GM19099 (cell line): ENCODE results near the gene RNF213.

ENCODE experiments used
- POLR2A ChIP-seq: IDR thresholded peaks from 3 replicates; pipeline ENCODE4 v1.6.1; 2011; ENCODE audit warnings: low read depth; ENCODE audit not compliant: insufficient read length; ENCODE audit errors: extremely low read depth

RNF213 gene

DNA sequence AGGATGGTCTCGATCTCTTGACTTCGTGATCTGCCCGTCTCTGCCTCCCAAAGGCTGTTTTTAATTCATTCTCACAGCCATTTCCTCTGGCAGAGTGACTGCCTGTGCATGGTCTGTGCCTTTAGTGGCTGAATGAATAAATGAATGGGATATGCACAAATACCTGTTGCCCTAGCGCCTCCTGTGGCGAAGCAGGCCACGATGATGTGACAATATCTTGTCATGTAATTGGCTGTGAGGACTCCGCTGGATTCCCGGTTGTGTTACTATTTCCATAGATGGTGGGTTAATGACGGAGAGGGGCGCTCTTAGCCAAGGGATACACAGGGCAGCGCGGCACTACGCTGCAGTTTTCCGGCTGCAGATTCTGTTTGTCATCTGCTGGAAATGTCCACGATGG is 127.5 kb downstream of the RNF213 start:
- no peak for TF ChIP-seq POLR2A

DNA sequence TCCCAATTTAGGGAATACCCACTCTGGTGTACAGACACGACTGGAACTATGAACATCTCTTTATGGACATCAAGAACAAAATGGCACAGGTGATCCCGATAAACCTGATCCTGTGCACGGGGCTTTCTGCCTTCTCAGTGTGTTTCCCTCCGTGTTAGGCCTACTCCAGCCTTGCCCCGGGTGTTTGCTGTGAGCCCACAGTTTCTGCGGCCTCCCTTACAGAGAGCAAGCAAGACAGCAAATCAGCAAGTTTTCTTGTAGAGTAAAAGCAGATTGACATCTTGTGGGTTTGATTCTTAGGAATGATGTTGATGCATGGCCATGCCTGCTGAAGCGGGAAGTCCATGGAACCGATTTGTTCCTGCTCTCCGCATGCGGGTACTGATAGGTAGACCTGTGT is 127.9 kb downstream of the RNF213 start:
- TF ChIP-seq POLR2A, result no peak

DNA sequence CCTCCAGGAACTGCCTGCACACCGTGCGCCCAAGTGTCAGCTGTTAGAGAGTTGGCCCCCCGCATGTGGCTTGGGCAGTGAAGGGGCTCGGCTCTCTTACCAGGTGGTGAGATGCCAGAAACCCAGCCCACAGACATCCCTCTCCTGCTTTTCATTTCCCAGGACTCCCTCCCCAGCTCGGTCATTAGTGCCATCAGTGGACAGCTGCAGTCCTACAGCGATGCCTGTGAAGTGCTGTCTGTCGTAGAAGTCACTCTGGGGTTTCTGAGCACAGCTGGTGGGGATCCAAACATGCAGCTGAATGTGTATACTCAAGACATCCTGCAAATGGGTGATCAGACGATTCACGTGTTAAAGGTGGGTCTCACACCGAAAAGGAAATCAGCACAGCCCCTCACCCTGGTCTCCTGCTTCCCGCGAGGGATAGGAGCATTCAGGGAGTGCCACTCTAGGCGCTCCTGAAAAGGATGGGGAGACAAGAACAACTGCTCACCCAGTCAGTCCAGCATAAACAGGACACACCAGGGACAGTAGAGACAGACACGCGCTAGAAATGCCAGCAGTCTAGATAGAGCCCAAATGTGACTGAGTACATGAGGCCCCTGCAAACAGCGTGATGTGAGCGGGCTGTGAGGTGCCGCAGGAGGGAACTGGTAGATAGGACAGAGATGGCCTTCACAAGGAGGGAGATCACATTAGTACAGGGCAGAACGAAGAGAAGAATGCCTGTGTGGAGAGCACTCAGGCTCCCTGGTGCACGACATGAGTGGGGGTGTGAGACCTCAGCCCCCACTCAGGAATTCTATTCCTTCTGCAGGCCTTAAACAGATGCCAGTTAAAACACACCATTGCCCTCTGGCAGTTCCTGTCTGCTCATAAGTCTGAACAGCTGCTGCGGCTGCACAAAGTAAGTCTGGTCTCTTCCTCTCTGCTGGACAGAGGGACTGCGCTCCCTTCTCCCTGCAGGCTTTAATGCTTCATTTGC is 128.7 kb downstream of the RNF213 start:
- no peak for TF ChIP-seq POLR2A

DNA sequence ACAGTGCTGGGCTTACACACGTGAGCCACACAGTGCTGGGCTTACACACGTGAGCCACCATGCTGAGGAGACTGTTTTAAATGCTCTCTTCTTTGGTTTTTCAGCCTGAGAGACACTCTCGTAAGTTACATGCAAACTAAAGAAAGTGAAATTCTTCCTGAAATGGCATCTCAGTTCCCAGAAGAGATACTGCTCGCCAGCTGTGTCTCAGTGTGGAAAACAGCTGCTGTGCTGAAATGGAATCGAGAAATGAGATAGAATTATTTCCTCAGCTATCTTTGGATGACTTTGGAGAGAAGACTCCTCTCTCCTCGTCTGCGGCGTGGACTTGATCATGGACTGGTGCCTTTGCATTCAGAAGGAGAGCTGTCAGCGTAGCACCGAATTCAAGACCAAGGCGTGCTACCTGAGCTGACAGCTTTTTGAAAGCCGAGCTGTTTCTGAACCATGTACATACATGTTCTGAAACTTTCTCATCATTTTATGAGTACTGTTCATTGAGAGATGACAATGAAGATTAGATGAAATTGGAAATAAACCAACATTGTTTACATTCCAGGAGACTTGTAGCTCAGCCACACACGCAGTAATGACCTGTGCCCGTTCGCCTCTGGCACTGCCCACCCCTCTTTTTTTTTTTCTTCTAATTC is 132.7 kb downstream of the RNF213 start:
- TF ChIP-seq POLR2A, result no peak

DNA sequence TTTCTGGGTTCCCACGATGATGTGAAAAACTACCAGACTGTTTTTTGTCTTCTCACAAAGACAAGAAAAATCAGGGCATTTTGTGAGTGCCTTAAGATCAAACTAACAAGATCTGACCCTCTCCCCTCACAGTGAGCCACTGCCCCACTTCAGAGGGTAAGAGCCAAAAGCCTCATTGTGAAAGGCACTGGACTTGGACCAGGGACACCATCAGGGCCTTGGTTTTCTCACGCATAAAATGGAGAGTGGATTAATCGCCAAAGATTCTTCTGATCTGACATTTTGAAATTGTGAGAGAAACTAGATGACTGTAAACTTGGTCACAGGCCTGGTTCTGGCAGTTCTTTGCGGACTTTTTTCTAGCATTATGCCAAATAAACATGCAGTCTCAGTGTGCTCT is 133.3 kb downstream of the RNF213 start:
- no peak for TF ChIP-seq POLR2A

DNA sequence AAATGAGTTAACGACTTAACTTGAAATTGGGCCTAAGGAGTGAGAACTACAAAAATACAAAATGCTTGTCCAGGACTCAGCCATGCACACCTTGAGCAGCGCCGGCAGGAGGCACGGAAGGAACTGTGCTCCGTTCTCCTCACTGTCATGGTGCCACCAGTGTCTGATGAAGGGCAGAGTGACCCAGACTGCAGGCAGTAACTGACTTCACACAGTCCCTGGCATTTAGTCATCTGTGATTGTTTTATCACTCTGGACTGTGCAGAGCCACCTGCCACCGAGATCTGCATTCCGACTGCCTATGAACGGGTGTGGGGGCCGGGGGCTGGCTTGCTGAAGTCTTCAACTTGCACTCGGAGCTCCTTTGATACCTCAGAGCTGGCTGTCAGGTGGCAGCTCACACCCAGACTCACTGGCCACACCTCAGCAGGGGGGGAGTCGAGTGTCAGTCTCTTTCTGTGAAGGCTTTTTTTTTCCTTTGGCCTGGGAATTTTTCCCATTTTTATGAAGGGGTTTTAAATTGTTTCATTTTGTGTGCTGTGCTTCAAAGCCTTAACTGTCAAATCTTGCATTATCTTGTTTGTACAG is 134.1 kb downstream of the RNF213 start:
- no peak for TF ChIP-seq POLR2A

DNA sequence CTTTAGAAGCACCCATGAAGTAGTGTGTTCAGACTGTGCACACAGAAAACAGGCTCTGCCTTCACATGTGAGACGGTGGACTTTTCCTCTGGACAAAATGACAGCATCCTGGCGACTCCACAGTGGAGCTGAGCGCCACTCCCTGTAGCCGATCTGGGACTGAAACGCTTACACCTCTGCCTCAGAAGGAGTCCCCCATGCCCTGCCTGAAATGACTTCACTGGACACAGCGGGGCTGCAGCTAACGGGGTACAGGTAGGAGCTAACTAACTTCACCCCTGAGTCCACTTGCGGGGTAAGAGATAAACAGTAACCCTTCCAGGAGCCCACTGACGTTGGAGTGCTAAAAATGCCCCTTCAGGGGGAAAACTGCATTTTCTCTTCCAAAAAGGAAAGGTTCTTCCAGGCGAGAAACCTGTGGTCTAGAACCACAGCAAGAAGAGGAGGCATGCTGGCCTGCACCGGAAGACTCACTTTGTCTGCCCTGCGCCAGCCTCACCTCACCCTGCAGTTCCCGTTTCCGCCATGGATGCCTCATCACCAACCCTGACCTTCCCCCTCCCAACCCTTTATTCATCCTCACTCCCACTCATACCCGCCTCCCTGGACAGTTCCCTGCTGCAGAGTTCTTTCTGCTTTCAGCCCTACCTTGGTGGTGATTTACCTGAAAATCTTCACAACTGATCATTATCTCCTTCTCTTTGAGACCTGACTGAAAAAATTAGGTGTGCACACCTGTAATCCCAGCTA is 134.9 kb downstream of the RNF213 start:
- no peak for TF ChIP-seq POLR2A

DNA sequence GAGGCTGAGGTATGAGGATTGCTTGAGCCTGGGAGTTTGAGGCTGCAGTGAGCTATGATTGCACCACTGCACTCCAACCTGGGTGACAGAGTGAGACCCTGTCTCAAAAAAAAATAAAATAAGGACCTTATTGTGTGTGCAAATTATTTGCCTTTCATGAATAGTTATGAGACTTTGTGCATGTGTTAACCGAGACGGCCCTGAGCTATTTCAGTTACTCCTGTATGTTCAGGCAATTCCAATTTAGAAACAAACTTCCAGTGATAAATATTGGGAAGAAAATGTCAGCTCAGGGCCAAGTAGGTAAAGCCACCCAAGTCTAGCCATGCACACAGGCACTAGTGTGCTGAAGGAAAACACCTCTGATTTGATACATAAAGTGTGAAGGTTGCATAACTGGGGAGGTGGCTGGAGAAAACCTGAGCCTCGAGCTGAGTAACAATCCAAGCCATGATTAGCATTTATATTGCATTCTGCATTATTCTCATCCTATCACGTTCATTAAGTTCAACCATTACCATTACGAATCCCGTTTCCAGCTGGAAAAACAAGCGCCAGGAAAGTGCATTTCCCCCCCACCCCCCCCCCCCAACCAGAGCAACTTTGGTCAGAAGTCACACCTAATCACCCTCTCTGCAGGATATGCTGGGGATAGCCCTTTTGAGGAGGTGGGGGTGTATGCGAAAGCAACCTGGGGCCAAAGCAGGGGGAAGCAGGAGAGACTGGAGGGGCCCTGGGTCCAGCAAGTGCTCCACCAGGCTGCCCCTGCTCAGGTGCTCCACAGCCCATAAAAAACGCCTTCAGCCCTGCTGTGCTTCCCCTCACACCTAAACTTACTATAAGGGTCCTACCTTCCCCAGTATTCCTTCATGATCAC is 135.7 kb downstream of the RNF213 start:
- no peak for TF ChIP-seq POLR2A

DNA sequence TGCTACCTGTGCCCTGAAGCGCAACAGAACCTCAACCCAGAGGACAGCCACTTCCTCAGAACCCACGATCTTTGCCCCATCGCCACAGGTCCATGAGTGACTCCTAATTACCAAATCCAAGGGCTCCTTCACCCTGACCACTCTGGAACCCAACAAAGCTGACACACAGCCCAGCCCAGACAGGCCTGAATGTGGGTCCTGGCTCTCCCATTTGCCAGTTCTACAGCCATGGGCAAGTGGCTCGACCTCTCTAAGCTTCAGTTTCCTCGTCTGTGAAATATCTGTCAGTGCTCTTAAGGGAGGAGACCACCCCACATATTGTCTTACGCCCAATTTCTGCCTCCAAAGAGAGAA is 136.4 kb downstream of the RNF213 start:
- TF ChIP-seq POLR2A, result no peak

DNA sequence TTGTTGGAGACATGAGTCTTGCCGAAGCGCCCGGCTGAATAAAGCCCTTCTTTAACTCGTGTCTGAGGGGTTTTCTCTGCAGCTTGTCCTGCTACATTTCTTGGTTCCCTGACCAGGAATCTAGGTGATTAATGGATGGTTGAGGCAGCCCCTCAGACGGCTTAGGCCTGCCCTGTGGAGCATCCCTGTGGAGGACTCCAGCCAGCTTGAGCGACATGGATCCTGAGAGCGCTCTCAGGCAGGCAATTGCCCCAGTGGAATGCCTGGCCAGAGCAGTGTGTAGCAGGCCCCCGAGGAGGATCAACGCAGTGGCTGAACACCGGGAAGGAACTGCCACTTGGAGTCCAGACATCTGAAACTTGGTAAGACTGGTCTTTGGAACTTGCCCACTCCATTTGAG is 137.0 kb downstream of the RNF213 start:
- TF ChIP-seq POLR2A, result no peak

DNA sequence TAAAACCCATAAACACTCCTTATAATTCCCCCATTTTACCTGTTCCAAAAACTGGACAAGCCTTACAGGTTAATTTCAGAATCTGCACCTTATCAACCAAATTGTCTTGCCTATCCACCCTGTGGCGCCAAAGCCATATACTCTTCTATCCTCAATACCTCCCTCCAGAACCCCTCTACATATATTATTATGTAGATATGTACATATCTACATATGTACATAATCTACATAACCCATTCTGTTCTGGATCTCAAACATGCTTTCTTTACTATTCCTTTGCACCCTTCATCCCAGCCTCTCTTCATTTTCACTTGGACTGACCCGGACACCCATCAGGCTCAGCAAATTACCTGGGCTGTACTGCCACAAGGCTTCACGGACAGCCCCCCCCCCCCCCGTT is 142.3 kb downstream of the RNF213 start:
- TF ChIP-seq POLR2A, result no peak

DNA sequence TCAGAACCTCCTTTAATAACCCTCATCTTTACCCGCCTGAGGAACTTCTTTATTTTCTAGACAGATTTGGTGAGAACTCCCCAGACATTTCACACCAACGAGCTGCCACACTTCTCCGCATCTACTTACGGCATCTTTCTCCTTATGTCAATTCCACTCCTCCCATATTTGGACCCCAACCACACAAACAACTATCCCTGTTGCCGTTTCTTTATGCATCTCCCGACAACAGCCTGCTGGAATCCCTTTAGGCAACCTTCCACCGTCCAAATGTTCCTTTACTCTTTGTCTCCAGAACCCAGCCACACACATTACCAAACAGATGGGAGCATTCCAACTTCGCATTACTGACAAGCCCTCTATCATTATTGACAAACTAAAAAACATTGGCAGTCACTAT is 145.5 kb downstream of the RNF213 start:
- TF ChIP-seq POLR2A, result no peak

DNA sequence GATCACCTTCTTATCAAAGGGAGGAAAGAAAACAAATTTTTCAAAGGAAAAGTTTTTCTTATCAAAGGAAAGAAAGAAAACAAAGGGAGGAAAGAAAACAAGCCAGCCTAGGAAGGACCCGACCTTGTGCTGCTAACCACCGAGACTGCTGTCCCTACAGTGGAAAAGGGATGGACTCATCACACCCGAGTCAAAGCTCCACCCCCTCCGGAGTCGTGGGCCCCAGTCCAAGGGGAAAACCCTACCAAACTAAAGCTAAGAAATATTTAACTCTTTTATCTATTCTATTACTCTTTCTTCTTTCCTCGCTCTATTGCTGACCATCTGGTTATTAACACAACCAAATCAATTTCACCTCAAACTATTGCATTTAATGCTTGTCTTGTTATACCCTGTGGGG is 148.2 kb downstream of the RNF213 start:
- no peak for TF ChIP-seq POLR2A

DNA sequence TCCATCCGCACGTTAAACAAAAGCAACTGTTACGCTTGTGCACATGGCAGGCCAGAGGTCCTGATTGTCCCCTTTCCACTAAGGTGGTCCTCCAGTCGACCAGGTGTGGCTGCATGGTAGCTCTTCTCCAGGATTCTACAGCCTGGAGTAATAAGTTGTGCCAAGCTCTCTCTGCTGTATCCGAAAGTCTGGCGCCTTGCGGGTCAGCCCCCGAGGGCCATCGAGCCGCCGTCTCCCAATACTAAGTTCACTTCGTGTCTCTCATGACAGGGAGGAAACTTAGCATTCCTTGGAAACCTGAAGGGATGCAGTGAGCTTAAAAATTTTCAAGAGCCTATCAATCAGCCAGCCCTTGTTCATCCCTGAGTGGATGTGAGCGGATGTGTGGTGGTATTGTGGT is 149.0 kb downstream of the RNF213 start:
- TF ChIP-seq POLR2A, result no peak
